Measurements from ENCODE around the gene ATF6B. TPM values are rescaled to one million over a fixed set of nuclear protein-coding genes. Genes with fewer than 3 reads are reported as not detected.

ATF6B gene
- total RNA-seq, 1 experiment from 2014 or later = 196 TPM

- Mint-ChIP-seq H3K27ac (ENCODE audit: unreplicated experiment) (no peak overlapping the region), H3K36me3 (ENCODE audit: insufficient read depth, unreplicated experiment) (no peaks in the 10 kb centered on the region), H3K27me3 (ENCODE audit: unreplicated experiment) (peaks cover 51% of the 10 kb centered on the region), H3K4me1 (ENCODE audit: low read depth, unreplicated experiment) (no peaks in the 10 kb centered on the region), H3K4me3 (ENCODE audit: low read depth, unreplicated experiment) (no peak overlapping the region), H3K9me3 (ENCODE audit: low read depth, unreplicated experiment) (no peaks in the 10 kb centered on the region)
- CTCF ChIA-PET = no interaction called here
- BruUV-seq (replicated peaks) = no TSS peak
- intact Hi-C loops (cut with micrococcal nuclease; ENCODE audit: unreplicated experiment) = no loop called here
- no peak for TF ChIP-seq CTCF (IDR thresholded peaks at IDR 0.05; ENCODE audit: unreplicated experiment)
- no peak for DNase-seq
Measured at GRCh38 chr6:32073101-32073500, 54.9 kb downstream of the ATF6B start.

GRCh38 chr6:32070814-32071543 is 57.1 kb downstream of the ATF6B start:
- Mint-ChIP-seq H3K27me3 (ENCODE audit: unreplicated experiment) (peaks cover 45% of the 10 kb centered on the region), H3K4me3 (ENCODE audit: low read depth, unreplicated experiment) (no peak overlapping the region), H3K9me3 (ENCODE audit: low read depth, unreplicated experiment) (no peaks in the 10 kb centered on the region), H3K4me1 (ENCODE audit: low read depth, unreplicated experiment) (no peaks in the 10 kb centered on the region), H3K36me3 (ENCODE audit: insufficient read depth, unreplicated experiment) (no peaks in the 10 kb centered on the region), H3K27ac (ENCODE audit: unreplicated experiment) (no peak overlapping the region)
- intact Hi-C loops (cut with micrococcal nuclease; ENCODE audit: unreplicated experiment) = no loop called here
- TF ChIP-seq CTCF (IDR thresholded peaks at IDR 0.05; ENCODE audit: unreplicated experiment) = no peak
- CTCF ChIA-PET = no interaction called here
- DNase-seq = no peak
- BruUV-seq (replicated peaks) = no TSS peak

DNA sequence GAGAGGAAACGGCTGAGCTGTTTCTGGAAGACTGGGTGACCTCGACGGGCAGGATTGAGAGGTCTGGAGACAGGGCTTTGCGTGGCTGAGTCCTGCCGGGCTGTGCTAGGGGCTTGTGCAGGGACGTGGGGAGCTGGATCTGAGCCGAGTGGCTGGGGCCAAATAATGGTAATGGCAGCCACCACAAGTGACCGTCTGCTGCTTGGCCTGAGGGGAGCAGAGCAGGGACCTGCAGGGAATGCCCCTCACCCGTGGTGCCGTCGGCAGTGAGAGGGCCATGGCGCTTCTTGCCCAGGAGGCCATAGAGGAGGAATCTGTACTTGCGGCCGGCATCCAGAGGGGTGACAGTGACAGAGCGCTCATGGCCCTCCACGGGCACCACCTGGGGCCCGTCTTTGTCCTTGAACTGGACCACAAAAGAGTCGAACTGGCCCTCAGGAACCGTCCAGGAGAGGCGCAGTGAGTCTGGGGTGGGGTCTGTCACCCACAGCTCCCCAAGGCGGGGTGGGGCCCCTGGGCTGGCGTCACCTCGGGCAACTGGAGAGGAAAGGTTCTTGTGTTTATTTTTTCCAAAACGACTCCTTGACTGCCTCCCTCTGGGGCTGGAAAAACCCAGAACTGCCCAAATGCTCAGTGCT is 58.0 kb downstream of the ATF6B start:
- intact Hi-C loops (cut with micrococcal nuclease; ENCODE audit: unreplicated experiment) = no loop called here
- no TSS peak for BruUV-seq (replicated peaks)
- TF ChIP-seq CTCF (IDR thresholded peaks at IDR 0.05; ENCODE audit: unreplicated experiment) = no peak
- DNase-seq = no peak
- CTCF ChIA-PET = interaction anchor here (0.6 kb wide), 1 partner anchor 202 kb away, joined by 3 read pairs; no protein-coding TSS in a partner anchor
- Mint-ChIP-seq H3K27ac (ENCODE audit: unreplicated experiment) (no peak overlapping the region), H3K4me3 (ENCODE audit: low read depth, unreplicated experiment) (no peak overlapping the region), H3K36me3 (ENCODE audit: insufficient read depth, unreplicated experiment) (no peaks in the 10 kb centered on the region), H3K9me3 (ENCODE audit: low read depth, unreplicated experiment) (no peaks in the 10 kb centered on the region), H3K4me1 (ENCODE audit: low read depth, unreplicated experiment) (no peaks in the 10 kb centered on the region), H3K27me3 (ENCODE audit: unreplicated experiment) (peaks cover 35% of the 10 kb centered on the region)

DNA sequence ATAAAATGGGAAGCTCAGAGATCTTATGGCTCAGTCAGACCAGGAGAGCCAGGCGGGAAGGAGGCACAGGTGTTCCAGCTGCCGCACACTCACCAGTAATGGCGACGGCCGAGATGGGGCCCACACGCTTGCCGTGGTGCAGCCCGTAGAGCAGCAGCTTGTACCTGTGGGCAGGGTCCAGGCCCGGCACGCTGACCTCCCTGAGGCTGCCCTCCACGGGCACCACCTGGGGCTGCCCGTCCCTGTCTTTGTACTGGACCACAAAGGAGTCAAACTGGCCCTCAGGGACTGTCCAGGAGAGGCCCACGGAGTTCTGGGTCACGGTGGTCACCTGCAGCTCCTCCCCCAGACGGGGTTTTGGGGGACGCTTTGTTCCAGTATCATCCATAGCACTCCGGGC is 58.6 kb downstream of the ATF6B start:
- DNase-seq = no peak
- no peak overlapping the region for H3K27ac Mint-ChIP-seq (ENCODE audit: unreplicated experiment)
- no TSS peak for BruUV-seq (replicated peaks)
- intact Hi-C loops (cut with micrococcal nuclease; ENCODE audit: unreplicated experiment) = no loop called here
- peaks cover 30% of the 10 kb centered on the region for H3K27me3 Mint-ChIP-seq (ENCODE audit: unreplicated experiment)
- no peaks in the 10 kb centered on the region for H3K9me3 Mint-ChIP-seq (ENCODE audit: low read depth, unreplicated experiment)
- no peaks in the 10 kb centered on the region for H3K36me3 Mint-ChIP-seq (ENCODE audit: insufficient read depth, unreplicated experiment)
- no peak for TF ChIP-seq CTCF (IDR thresholded peaks at IDR 0.05; ENCODE audit: unreplicated experiment)
- H3K4me1 Mint-ChIP-seq (ENCODE audit: low read depth, unreplicated experiment) = no peaks in the 10 kb centered on the region
- CTCF ChIA-PET = interaction anchor here (0.6 kb wide), 1 partner anchor 202 kb away, joined by 3 read pairs; no protein-coding TSS in a partner anchor
- H3K4me3 Mint-ChIP-seq (ENCODE audit: low read depth, unreplicated experiment) = no peak overlapping the region
